Calu3 (cell line): ENCODE measurements around the gene RPS6KB2. TPM values are rescaled to one million over a fixed set of nuclear protein-coding genes. Genes with fewer than 3 reads are reported as not detected.
A peak's percentile ranks its signal among the peaks of the same experiment; 100 is the strongest.

Source experiments
- BruUV-seq: library from RNA; stranded (reverse); fragments of 400-500 nt; replicated peaks from 2 replicates; lab custom pipeline; 2021; lab: Mats Ljungman, UMichigan
- CTCF ChIA-PET: fragments of 300-600 bp; sonication (Branson Sonifier 250); formaldehyde crosslinking; loops from one replicate; lab custom pipeline; 2022; ENCODE audit warnings: antibody characterized with exemption; lab: Charles Lee
- DNase-seq: peaks from one replicate; pipeline ENCODE4 v3.0.0; 2022
- H3K27ac Mint-ChIP-seq: one replicate; pipeline ENCODE4 v1.8.0; 2022; ENCODE audit warnings: mixed read lengths; ENCODE audit not compliant: unreplicated experiment
- H3K27me3 Mint-ChIP-seq: one replicate; pipeline ENCODE4 v1.8.0; 2022; ENCODE audit warnings: mixed read lengths; ENCODE audit not compliant: unreplicated experiment
- H3K36me3 Mint-ChIP-seq: one replicate; pipeline ENCODE4 v1.8.0; 2022; ENCODE audit warnings: mild to moderate bottlenecking, moderate library complexity, mixed read lengths; ENCODE audit not compliant: insufficient read depth, unreplicated experiment
- H3K4me1 Mint-ChIP-seq: one replicate; pipeline ENCODE4 v1.8.0; 2022; ENCODE audit warnings: mild to moderate bottlenecking, low read depth, mixed read lengths; ENCODE audit not compliant: unreplicated experiment
- H3K4me3 Mint-ChIP-seq: one replicate; pipeline ENCODE4 v1.8.0; 2022; ENCODE audit warnings: mild to moderate bottlenecking, low read depth, moderate library complexity, mixed read lengths; ENCODE audit not compliant: unreplicated experiment
- H3K9me3 Mint-ChIP-seq: one replicate; pipeline ENCODE4 v1.8.0; 2022; ENCODE audit warnings: low read depth, mixed read lengths; ENCODE audit not compliant: unreplicated experiment
- CTCF ChIP-seq: fragments of 200-600 bp; IDR thresholded peaks from one replicate; pipeline ENCODE4 v1.8.0; 2022; ENCODE audit warnings: antibody characterized with exemption; ENCODE audit not compliant: unreplicated experiment
- intact Hi-C: fragments of 100-400 bp; cut with micrococcal nuclease; formaldehyde crosslinking; loops from one replicate; pipeline ENCODE4 v1.10.0; 2022; ENCODE audit not compliant: unreplicated experiment
- total RNA-seq: library from RNA; stranded (reverse); gene quantifications from 2 replicates; pipeline ENCODE4 v1.2.3, GENCODE V29; 2022

The RPS6KB2 gene
- total RNA-seq, 1 experiment from 2014 or later: 44.3 TPM

DNA sequence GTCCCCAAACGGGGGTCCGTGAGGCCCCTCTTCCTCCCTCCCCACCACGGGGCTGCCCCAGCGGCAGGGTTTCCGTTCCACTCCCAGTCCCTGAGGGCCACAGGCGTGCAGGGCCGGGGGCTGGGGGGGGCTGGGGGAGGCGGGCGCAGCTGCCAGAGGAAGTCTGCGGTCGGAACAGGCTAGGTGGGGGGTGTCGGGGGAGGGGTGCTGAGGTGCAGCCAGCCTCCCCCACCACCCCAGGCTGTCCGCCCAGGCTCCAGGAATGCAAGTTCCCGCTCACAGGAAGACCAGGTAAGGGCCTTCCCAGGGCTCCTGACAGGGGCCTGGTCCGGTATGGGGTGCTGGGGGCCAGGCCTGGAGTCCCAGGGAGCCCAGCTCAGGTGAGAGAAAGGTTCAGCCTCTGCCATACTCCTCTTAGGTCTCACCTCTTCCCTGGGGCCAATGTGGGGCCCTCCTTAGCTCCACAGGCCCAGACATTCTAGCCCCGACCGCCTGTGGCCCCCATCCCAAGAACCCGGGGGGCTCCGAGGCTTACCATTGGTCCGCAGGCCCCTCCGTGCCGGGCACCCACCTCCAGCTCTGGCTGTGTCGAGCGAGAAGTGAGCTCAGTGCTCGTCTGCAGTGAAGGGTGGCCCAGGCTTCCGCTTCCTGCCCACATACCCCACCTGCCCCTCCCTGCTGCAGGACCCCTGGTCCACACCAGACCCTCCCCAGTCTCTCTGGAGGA, 9.0 kb downstream of the RPS6KB2 start, which contains the start of gene PTPRCAP:
Gene PTPRCAP (minus strand): TSS at position 601 of the 727 bp plus-strand sequence. CDS start 63 bp downstream, at position 538.
- CTCF ChIA-PET: no interaction called here
- BruUV-seq: no TSS peak

DNA sequence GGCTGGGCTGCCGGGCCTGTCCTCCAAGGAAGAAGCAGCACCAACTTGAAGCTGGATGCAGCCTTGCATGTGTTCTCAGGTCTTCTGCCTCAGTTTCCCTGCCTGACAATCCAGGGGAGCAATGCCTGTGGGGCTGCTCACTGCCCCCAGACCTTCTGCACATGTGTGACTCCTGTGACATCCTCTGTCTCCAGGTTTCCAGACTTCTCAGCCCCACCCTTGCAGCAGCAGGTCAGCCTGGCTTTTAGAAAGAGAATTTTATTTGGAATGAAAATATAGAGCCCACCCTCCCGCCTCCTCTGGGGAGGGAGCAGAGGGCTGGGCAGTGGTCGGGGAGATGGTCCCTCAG, 9.5 kb downstream of the RPS6KB2 start:
- H3K27ac Mint-ChIP-seq: no peak overlapping the region
- intact Hi-C loops: no loop called here

More for the DNA sequence above, 9.0 kb downstream of the RPS6KB2 start, which contains the start of gene PTPRCAP:
- intact Hi-C loops: no loop called here
- no peak within 1 kb of the TSS for H3K27ac Mint-ChIP-seq
- H3K4me1 Mint-ChIP-seq: peaks cover 14% of the 10 kb centered on the region
- H3K9me3 Mint-ChIP-seq: no peaks in the 10 kb centered on the region
- DNase-seq: no peak
- no peaks in the 10 kb centered on the region for H3K27me3 Mint-ChIP-seq
- H3K4me3 Mint-ChIP-seq: no peak within 1 kb of the TSS
- no peak for TF ChIP-seq CTCF
- H3K36me3 Mint-ChIP-seq: peaks cover 73% of the 10 kb centered on the region

GRCh38 chr11:67438158-67438902, 10.0 kb downstream of the RPS6KB2 start:
- peaks cover 83% of the 10 kb centered on the region for H3K36me3 Mint-ChIP-seq
- H3K27me3 Mint-ChIP-seq: no peaks in the 10 kb centered on the region
- H3K4me3 Mint-ChIP-seq: no peak overlapping the region
- no peaks in the 10 kb centered on the region for H3K9me3 Mint-ChIP-seq
- CTCF ChIA-PET: interaction anchor here (0.5 kb wide), 1 partner anchor 1047 kb away, joined by 7 read pairs; no protein-coding TSS in a partner anchor
- H3K4me1 Mint-ChIP-seq: peaks cover 14% of the 10 kb centered on the region
- intact Hi-C loops: no loop called here
- H3K27ac Mint-ChIP-seq: no peak overlapping the region
- no peak for DNase-seq
- TF ChIP-seq CTCF: no peak
- BruUV-seq: no TSS peak

More for the DNA sequence above, 9.5 kb downstream of the RPS6KB2 start:
- H3K27me3 Mint-ChIP-seq: no peaks in the 10 kb centered on the region
- TF ChIP-seq CTCF: no peak
- H3K4me3 Mint-ChIP-seq: no peak overlapping the region
- CTCF ChIA-PET: no interaction called here
- BruUV-seq: no TSS peak
- DNase-seq: no peak
- H3K36me3 Mint-ChIP-seq: peaks cover 77% of the 10 kb centered on the region
- no peaks in the 10 kb centered on the region for H3K9me3 Mint-ChIP-seq
- peaks cover 14% of the 10 kb centered on the region for H3K4me1 Mint-ChIP-seq

DNA sequence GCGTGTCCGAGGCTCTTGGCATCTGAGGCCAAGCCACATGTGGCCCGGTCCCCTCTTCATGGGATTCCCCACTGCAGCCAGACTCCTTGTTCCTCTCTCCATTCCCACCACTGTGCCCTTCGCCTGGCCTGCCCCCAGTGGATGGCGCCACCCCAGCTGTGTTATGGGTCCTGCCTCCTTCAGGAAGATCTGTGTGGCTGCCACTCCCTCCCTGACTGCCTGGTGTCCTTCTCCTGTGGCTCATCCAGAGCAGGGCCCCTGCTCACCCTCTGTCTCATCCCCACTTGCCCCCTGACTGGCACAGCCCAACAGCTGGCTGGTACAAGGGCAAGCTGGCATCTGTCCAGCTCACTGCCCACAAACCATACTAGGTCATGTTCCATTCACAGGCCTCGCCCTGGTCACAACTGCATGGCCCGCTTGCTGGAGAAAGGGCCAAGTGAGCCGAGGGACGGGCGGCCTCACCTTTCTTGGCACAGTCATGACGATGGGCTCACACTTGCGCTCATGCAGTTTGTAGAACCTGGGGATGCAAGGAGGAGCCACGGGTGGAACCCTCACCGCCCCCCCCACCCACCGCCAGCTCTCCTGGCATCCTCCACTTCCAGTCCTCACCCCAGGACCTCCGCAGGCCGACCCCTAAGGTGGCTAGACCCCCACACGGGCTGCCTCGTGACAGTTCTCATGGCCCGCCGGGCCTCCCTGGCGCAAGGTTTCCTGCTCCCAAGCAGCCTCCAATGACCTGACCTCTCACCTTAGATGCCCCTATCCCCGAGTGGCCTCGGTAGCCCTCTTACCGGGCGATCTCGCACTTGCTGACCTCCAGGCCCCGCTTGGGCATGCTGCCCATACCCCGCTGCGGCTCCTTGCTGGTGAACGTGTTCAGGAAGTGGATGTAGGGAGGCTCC, 11.3 kb downstream of the RPS6KB2 start:
- Mint-ChIP-seq H3K36me3 (peaks cover 86% of the 10 kb centered on the region), H3K27me3 (no peaks in the 10 kb centered on the region), H3K4me3 (no peak overlapping the region), H3K27ac (no peak overlapping the region), H3K9me3 (no peaks in the 10 kb centered on the region), H3K4me1 (peaks cover 14% of the 10 kb centered on the region)
- BruUV-seq: no TSS peak
- no peak for TF ChIP-seq CTCF
- CTCF ChIA-PET: interaction anchor here (1.1 kb wide), 1 partner anchor 10 kb away, joined by 3 read pairs; no protein-coding TSS in a partner anchor
- DNase-seq: peak; percentile 45
- intact Hi-C loops: no loop called here
